ENCODE data around the gene KCND3.

DNA sequence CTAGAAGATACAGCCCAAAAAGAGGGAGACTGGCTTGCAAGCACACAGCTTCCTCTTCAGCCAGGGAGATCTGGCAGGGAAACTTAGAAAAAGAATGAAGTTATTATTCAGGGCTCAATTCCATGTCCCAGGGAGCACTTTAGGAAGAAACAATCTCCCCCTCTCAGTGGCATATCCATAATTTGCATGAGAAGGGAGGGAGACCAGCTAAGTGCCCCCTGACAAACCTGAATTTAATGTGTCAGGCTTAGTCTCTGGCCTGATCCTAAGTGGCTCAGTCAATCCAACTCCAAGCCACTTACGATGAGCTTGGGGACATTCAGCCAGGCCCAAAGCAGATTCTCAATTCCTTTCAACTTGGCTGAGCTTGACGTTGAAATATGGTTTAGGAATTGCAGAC lies 17.7 kb upstream of the KCND3 start:
- no peak for TF ChIP-seq ZNF8 (CRISPR knock-in tag; IDR thresholded peaks at IDR 0.05)
- TF ChIP-seq CREB5 (CRISPR knock-in tag; IDR thresholded peaks at IDR 0.05; ENCODE audit: low read depth), result no peak
- TF ChIP-seq ZFP30 (CRISPR knock-in tag; IDR thresholded peaks at IDR 0.05), result no peak
- TF ChIP-seq PATZ1 (CRISPR knock-in tag; IDR thresholded peaks at IDR 0.05; ENCODE audit: borderline replicate concordance), result no peak
- no peak for TF ChIP-seq ESRRG (CRISPR knock-in tag; IDR thresholded peaks at IDR 0.05)
- TF ChIP-seq TCF4 (CRISPR knock-in tag; IDR thresholded peaks at IDR 0.05; ENCODE audit: borderline replicate concordance), result no peak
- TF ChIP-seq ARNTL (CRISPR knock-in tag; IDR thresholded peaks at IDR 0.05; ENCODE audit: borderline replicate concordance, low read depth), result no peak
- no peak for TF ChIP-seq ZFP3 (CRISPR knock-in tag; IDR thresholded peaks at IDR 0.05)

Measured in SK-N-SH treated with all-trans-retinoic acid at 6 μM for 48 hours (cell line).